Measurements from ENCODE around the gene MGAM2.

Gene MGAM2

DNA sequence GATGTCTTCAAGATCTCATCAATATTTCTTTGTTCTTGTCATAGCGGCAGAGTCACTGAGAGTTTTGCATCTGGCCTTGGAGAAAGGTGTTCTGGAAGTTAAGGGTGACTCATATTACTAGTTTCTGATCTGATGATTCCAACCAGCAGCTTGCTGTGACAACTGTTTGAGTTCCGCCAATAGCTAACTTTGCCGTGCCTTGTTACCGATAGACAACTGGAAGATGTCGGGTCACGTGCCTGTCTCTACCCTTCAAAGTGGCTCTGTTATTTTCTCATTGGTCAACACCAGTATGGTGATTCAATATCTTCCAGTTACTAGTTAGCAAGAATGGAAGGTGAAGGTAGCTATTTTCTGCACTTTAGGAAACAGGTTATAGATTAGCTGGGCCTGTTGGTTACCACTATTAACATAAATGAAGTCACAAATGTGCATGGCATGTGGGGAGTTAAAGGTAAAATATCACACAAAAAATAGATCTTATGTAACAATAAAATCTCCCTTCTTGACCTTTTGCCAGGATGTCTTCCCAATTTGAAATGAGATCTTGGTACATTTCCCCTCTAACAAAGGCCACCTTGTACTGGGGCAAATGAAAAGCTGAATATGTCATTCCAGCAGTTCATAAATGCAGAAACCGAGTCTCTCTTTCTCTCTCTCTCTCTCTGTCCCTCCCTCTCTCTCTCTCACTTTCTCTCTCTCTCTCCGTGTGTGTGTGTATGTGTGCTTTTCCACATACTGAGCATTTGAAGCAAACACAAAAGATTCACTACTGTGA, 2.6 kb upstream of the MGAM2 start:
- H2AFZ ChIP-seq (ENCODE audit: low read length), result no peak overlapping the region
- H3K79me2 ChIP-seq (ENCODE audit: insufficient read depth, low read length), result no peaks in the 10 kb centered on the region
- H3F3A ChIP-seq (ENCODE audit: insufficient read depth, low read length), result no peaks in the 10 kb centered on the region
- no peaks in the 10 kb centered on the region for H4K20me1 ChIP-seq (ENCODE audit: insufficient read depth, low read length)
- no peak overlapping the region for H3K4me3 ChIP-seq (ENCODE audit: low read depth, low read length, poor library complexity, severe bottlenecking)
- no peak overlapping the region for H3K9ac ChIP-seq (ENCODE audit: low read length)
- H3K9me2 ChIP-seq (ENCODE audit: low read depth, low read length), result no peaks in the 10 kb centered on the region
- no peaks in the 10 kb centered on the region for H3K27me3 ChIP-seq (ENCODE audit: insufficient read depth, low read length)
- no peaks in the 10 kb centered on the region for H3K9me3 ChIP-seq (ENCODE audit: low read length)
- TF ChIP-seq, protein P1, sequence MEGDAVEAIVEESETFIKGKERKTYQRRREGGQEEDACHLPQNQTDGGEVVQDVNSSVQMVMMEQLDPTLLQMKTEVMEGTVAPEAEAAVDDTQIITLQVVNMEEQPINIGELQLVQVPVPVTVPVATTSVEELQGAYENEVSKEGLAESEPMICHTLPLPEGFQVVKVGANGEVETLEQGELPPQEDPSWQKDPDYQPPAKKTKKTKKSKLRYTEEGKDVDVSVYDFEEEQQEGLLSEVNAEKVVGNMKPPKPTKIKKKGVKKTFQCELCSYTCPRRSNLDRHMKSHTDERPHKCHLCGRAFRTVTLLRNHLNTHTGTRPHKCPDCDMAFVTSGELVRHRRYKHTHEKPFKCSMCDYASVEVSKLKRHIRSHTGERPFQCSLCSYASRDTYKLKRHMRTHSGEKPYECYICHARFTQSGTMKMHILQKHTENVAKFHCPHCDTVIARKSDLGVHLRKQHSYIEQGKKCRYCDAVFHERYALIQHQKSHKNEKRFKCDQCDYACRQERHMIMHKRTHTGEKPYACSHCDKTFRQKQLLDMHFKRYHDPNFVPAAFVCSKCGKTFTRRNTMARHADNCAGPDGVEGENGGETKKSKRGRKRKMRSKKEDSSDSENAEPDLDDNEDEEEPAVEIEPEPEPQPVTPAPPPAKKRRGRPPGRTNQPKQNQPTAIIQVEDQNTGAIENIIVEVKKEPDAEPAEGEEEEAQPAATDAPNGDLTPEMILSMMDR (IDR thresholded peaks at IDR 0.05; ENCODE audit: low read length), result no peak
- no peak for TF ChIP-seq EZH2 (IDR thresholded peaks at IDR 0.05; ENCODE audit: borderline replicate concordance, low read length)
- H3K4me1 ChIP-seq (ENCODE audit: insufficient read depth, low read length, severe bottlenecking), result no peaks in the 10 kb centered on the region
- H3K36me3 ChIP-seq (ENCODE audit: insufficient read depth, low read length), result no peaks in the 10 kb centered on the region
- no peak overlapping the region for H3K4me2 ChIP-seq (ENCODE audit: low read length)
- H3K27ac ChIP-seq (ENCODE audit: low read depth, low read length, poor library complexity, severe bottlenecking), result no peak overlapping the region

DNA sequence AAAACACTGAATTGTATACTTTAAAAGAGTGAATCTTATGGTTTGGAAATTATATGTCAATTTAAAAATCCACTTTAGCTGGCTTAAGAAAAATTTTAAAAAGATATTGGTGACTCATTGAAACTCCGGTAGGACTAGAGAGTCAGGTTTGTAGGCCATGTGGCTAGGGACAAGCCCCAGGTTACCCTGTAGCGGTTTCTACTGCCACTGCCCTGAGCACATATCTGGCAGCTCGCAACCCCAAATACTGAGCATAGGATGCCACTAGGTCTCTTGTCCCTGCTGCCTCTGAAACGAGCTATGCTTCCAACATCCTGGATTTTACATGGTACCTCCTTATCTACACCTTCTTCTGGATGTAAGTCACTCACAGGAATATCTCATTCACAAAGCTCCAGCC, 1.4 kb upstream of the MGAM2 start:
- Histone ChIP-seq H3K36me3 (ENCODE audit: insufficient read depth, low read length) (no peaks in the 10 kb centered on the region), H3K9me3 (ENCODE audit: low read length) (no peaks in the 10 kb centered on the region), H3K79me2 (ENCODE audit: insufficient read depth, low read length) (no peaks in the 10 kb centered on the region), H3K4me3 (ENCODE audit: low read depth, low read length, poor library complexity, severe bottlenecking) (no peak overlapping the region), H3K4me2 (ENCODE audit: low read length) (no peak overlapping the region), H3K4me1 (ENCODE audit: insufficient read depth, low read length, severe bottlenecking) (no peaks in the 10 kb centered on the region), H3K27ac (ENCODE audit: low read depth, low read length, poor library complexity, severe bottlenecking) (no peak overlapping the region), H3K9ac (ENCODE audit: low read length) (no peak overlapping the region), H4K20me1 (ENCODE audit: insufficient read depth, low read length) (no peaks in the 10 kb centered on the region), H3K27me3 (ENCODE audit: insufficient read depth, low read length) (no peaks in the 10 kb centered on the region), H2AFZ (ENCODE audit: low read length) (no peak overlapping the region), H3K9me2 (ENCODE audit: low read depth, low read length) (no peaks in the 10 kb centered on the region), H3F3A (ENCODE audit: insufficient read depth, low read length) (no peaks in the 10 kb centered on the region)
- no peak for TF ChIP-seq EZH2 (IDR thresholded peaks at IDR 0.05; ENCODE audit: borderline replicate concordance, low read length)
- TF ChIP-seq, protein P1 (IDR thresholded peaks at IDR 0.05; ENCODE audit: low read length), result no peak

DNA sequence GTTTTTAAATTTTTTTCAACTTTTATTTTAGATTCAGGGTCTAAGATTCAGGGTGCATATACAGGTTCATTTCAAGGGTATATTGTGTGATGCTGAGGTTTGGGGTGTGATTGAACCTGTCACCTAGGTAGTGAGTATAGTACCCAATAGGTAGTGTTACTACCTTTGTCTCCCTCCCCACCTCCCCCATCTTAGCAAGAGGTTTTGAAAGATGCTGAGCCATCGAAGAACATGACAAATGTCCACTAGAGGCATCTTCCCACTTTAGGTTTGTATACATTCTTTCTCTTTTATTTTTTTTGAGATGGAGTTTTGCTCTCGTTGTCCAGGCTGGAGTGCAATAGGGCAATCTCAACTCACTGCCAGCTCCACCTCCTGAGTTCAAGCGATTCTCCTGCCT, 880 bp upstream of the MGAM2 start:
- no peaks in the 10 kb centered on the region for H3F3A ChIP-seq (ENCODE audit: insufficient read depth, low read length)
- H3K9me3 ChIP-seq (ENCODE audit: low read length), result no peaks in the 10 kb centered on the region
- H3K4me1 ChIP-seq (ENCODE audit: insufficient read depth, low read length, severe bottlenecking), result no peaks in the 10 kb centered on the region
- H4K20me1 ChIP-seq (ENCODE audit: insufficient read depth, low read length), result no peaks in the 10 kb centered on the region
- H3K4me3 ChIP-seq (ENCODE audit: low read depth, low read length, poor library complexity, severe bottlenecking), result no peak overlapping the region
- no peak overlapping the region for H3K4me2 ChIP-seq (ENCODE audit: low read length)
- no peaks in the 10 kb centered on the region for H3K9me2 ChIP-seq (ENCODE audit: low read depth, low read length)
- H3K27ac ChIP-seq (ENCODE audit: low read depth, low read length, poor library complexity, severe bottlenecking), result no peak overlapping the region
- no peak overlapping the region for H3K9ac ChIP-seq (ENCODE audit: low read length)
- no peaks in the 10 kb centered on the region for H3K36me3 ChIP-seq (ENCODE audit: insufficient read depth, low read length)
- TF ChIP-seq, protein P1 (IDR thresholded peaks at IDR 0.05; ENCODE audit: low read length), result no peak
- no peak for TF ChIP-seq EZH2 (IDR thresholded peaks at IDR 0.05; ENCODE audit: borderline replicate concordance, low read length)
- no peaks in the 10 kb centered on the region for H3K79me2 ChIP-seq (ENCODE audit: insufficient read depth, low read length)
- H3K27me3 ChIP-seq (ENCODE audit: insufficient read depth, low read length), result no peaks in the 10 kb centered on the region
- no peak overlapping the region for H2AFZ ChIP-seq (ENCODE audit: low read length)

Measured in OCI-LY1 (cell line).